OCI-LY1 (cell line): ENCODE results near the gene SCGB1C2.

Experiments
- H2AFZ ChIP-seq: fragments of 200-600 bp; sonication (generic), shearing (Covaris generic); 2 replicates; pipeline ENCODE4 v1.6.0; 2014; ENCODE audit warnings: antibody characterized with exemption, mild to moderate bottlenecking, low read length
- H3F3A ChIP-seq: fragments of 200-600 bp; sonication (generic), shearing (Covaris generic); 2 replicates; pipeline ENCODE4 v1.6.0; 2014; ENCODE audit warnings: mild to moderate bottlenecking, antibody characterized with exemption, low read length, moderate library complexity; ENCODE audit not compliant: insufficient read depth
- H3K27ac ChIP-seq: fragments of 200-600 bp; sonication (generic); 2 replicates; pipeline ENCODE4 v1.5.1; 2014; ENCODE audit warnings: low read length, mixed run types, mild to moderate bottlenecking, low read depth; ENCODE audit not compliant: poor library complexity, severe bottlenecking
- H3K27me3 ChIP-seq: fragments of 200-600 bp; sonication (generic); 2 replicates; pipeline ENCODE4 v1.6.0; 2014; ENCODE audit warnings: antibody characterized with exemption, mild to moderate bottlenecking, low read length, moderate library complexity; ENCODE audit not compliant: insufficient read depth
- H3K36me3 ChIP-seq: fragments of 200-600 bp; sonication (generic); 2 replicates; pipeline ENCODE4 v1.6.1; 2014; ENCODE audit warnings: mild to moderate bottlenecking, antibody characterized with exemption, low read length, moderate library complexity, mixed read lengths; ENCODE audit not compliant: insufficient read depth
- H3K4me1 ChIP-seq: fragments of 200-600 bp; sonication (generic); 2 replicates; pipeline ENCODE4 v1.5.1; 2014; ENCODE audit warnings: mild to moderate bottlenecking, low read length, moderate library complexity; ENCODE audit not compliant: insufficient read depth, severe bottlenecking
- H3K4me2 ChIP-seq: fragments of 200-600 bp; sonication (generic), shearing (Covaris generic); 2 replicates; pipeline ENCODE4 v1.6.1; 2014; ENCODE audit warnings: low read length
- H3K4me3 ChIP-seq: fragments of 200-600 bp; sonication (generic); 2 replicates; pipeline ENCODE4 v1.5.1; 2014; ENCODE audit warnings: low read length, low read depth, mild to moderate bottlenecking, mixed read lengths; ENCODE audit not compliant: poor library complexity, severe bottlenecking
- H3K79me2 ChIP-seq: fragments of 200-600 bp; shearing (Covaris generic); 2 replicates; pipeline ENCODE4 v1.6.1; 2016; ENCODE audit warnings: mixed run types, low read length, mixed read lengths; ENCODE audit not compliant: insufficient read depth
- H3K9ac ChIP-seq: fragments of 200-600 bp; sonication (generic), shearing (Covaris generic); 2 replicates; pipeline ENCODE4 v1.6.1; 2014; ENCODE audit warnings: mild to moderate bottlenecking, low read length, mixed read lengths
- H3K9me2 ChIP-seq: fragments of 200-600 bp; sonication (generic), shearing (Covaris generic); 2 replicates; pipeline ENCODE4 v1.6.1; 2014; ENCODE audit warnings: low read depth, mild to moderate bottlenecking, low read length, mixed read lengths
- H3K9me3 ChIP-seq: fragments of 200-600 bp; shearing (Covaris generic); 2 replicates; pipeline ENCODE4 v1.6.1; 2014; ENCODE audit warnings: low read length, mixed read lengths
- H4K20me1 ChIP-seq: fragments of 200-600 bp; sonication (generic), shearing (Covaris generic); 2 replicates; pipeline ENCODE4 v1.6.0; 2016; ENCODE audit warnings: mild to moderate bottlenecking, low read length; ENCODE audit not compliant: insufficient read depth
- EZH2 ChIP-seq: fragments of 200-600 bp; sonication (generic), shearing (Covaris generic); IDR thresholded peaks from 2 replicates; pipeline ENCODE4 v1.8.0; 2017; ENCODE audit warnings: borderline replicate concordance, mixed run types, mild to moderate bottlenecking, antibody characterized with exemption, low read length, moderate library complexity, mixed read lengths
- TF ChIP-seq, protein P1 (sequence below): fragments of 200-600 bp; sonication (generic), shearing (Covaris generic); IDR thresholded peaks from 2 replicates; pipeline ENCODE4 v1.5.1; 2017; ENCODE audit warnings: mild to moderate bottlenecking, antibody characterized with exemption, low read length, moderate library complexity, mixed read lengths

SCGB1C2 gene

DNA sequence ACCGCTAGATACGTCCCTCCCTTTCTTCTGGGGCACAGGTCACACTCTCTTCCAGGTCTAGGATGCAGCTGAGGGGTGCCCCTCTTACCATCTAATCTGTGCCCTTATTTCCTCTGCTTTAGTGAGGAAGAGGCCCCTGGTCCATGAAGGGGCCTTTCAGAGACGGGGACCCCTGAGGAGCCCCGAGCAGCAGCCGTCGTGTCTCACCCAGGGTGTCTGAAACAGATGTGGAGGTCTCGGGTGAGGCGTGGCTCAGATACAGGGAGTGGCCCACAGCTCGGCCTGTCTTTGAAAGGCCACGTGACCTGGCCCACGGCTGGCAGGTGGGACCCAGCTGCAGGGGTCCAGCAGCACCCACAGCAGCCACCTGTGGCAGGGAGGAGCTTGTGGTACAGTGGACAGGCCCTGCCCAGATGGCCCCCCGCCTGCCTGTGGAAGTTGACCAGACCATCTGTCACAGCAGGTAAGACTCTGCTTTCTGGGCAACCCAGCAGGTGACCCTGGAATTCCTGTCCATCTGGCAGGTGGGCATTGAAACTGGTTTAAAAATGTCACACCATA is 15.6 kb downstream of the SCGB1C2 start:
- no peak overlapping the region for H3K9ac ChIP-seq
- no peak for TF ChIP-seq EZH2
- H3K9me2 ChIP-seq: no peaks in the 10 kb centered on the region
- no peak overlapping the region for H3K4me2 ChIP-seq
- no peak overlapping the region for H3K4me3 ChIP-seq
- H3K4me1 ChIP-seq: no peaks in the 10 kb centered on the region
- H4K20me1 ChIP-seq: no peaks in the 10 kb centered on the region
- no peaks in the 10 kb centered on the region for H3K79me2 ChIP-seq
- H3K9me3 ChIP-seq: no peaks in the 10 kb centered on the region
- H3K27me3 ChIP-seq: no peaks in the 10 kb centered on the region; the same call in 1 of the 2 replicates
- H3F3A ChIP-seq: no peaks in the 10 kb centered on the region
- H3K27ac ChIP-seq: no peak overlapping the region
- H3K36me3 ChIP-seq: no peaks in the 10 kb centered on the region
- no peak overlapping the region for H2AFZ ChIP-seq

DNA sequence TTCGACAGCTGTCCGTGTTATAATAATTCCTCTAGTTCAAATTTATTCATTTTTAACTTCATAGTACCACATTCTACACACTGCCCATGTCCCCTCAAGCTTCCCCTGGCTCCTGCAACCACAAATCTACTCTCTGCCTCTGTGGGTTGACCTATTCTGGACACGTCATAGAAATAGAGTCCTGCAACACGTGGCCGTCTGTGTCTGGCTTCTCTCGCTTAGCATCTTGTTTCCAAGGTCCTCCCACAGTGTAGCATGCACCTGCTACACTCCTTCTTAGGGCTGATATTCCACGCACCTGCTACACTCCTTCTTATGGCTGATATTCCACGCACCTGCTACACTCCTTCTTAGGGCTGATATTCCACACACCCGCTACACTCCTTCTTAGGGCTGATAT is 16.5 kb downstream of the SCGB1C2 start:
- no peak for TF ChIP-seq EZH2
- TF ChIP-seq, protein P1, sequence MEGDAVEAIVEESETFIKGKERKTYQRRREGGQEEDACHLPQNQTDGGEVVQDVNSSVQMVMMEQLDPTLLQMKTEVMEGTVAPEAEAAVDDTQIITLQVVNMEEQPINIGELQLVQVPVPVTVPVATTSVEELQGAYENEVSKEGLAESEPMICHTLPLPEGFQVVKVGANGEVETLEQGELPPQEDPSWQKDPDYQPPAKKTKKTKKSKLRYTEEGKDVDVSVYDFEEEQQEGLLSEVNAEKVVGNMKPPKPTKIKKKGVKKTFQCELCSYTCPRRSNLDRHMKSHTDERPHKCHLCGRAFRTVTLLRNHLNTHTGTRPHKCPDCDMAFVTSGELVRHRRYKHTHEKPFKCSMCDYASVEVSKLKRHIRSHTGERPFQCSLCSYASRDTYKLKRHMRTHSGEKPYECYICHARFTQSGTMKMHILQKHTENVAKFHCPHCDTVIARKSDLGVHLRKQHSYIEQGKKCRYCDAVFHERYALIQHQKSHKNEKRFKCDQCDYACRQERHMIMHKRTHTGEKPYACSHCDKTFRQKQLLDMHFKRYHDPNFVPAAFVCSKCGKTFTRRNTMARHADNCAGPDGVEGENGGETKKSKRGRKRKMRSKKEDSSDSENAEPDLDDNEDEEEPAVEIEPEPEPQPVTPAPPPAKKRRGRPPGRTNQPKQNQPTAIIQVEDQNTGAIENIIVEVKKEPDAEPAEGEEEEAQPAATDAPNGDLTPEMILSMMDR: no peak
- H3K4me3 ChIP-seq: no peak overlapping the region
- H3K9me3 ChIP-seq: no peaks in the 10 kb centered on the region
- no peaks in the 10 kb centered on the region for H3K9me2 ChIP-seq
- H3K4me2 ChIP-seq: no peak overlapping the region
- H3K36me3 ChIP-seq: no peaks in the 10 kb centered on the region
- H3K9ac ChIP-seq: no peak overlapping the region
- no peaks in the 10 kb centered on the region for H3F3A ChIP-seq
- H3K4me1 ChIP-seq: no peaks in the 10 kb centered on the region
- no peaks in the 10 kb centered on the region for H3K79me2 ChIP-seq
- no peaks in the 10 kb centered on the region; the same call in 1 of the 2 replicates for H3K27me3 ChIP-seq
- H3K27ac ChIP-seq: no peak overlapping the region
- no peaks in the 10 kb centered on the region for H4K20me1 ChIP-seq
- no peak overlapping the region for H2AFZ ChIP-seq

DNA sequence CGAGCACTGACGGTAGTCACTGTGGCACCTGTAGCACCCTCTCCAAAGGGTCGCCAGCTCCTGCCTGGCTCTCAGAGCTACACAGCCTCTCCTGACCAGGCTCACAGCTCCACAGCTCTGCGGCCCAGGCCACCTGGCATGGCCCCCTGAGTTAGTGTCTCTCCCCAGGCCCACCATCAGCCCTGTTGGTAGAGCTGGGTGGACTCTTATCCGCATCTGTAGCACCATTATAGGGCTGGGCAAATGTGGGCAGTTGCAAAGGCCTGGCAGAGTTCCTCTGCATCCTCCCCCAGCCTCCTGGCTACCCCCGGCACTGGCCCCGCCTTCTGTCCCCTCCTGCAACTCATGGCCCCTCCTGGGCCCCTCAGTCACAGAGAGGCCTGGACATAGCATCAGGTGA is 18.2 kb downstream of the SCGB1C2 start:
- Histone ChIP-seq H3K9me3 (no peaks in the 10 kb centered on the region), H3K27ac (no peak overlapping the region), H4K20me1 (no peaks in the 10 kb centered on the region), H3F3A (no peaks in the 10 kb centered on the region), H2AFZ (no peak overlapping the region), H3K4me1 (no peaks in the 10 kb centered on the region), H3K79me2 (no peaks in the 10 kb centered on the region), H3K9me2 (no peaks in the 10 kb centered on the region), H3K4me3 (no peak overlapping the region), H3K27me3 (no peaks in the 10 kb centered on the region; the same call in 1 of the 2 replicates), H3K9ac (no peak overlapping the region), H3K36me3 (no peaks in the 10 kb centered on the region), H3K4me2 (no peak overlapping the region)
- TF ChIP-seq EZH2: no peak
- TF ChIP-seq, protein P1: no peak

DNA sequence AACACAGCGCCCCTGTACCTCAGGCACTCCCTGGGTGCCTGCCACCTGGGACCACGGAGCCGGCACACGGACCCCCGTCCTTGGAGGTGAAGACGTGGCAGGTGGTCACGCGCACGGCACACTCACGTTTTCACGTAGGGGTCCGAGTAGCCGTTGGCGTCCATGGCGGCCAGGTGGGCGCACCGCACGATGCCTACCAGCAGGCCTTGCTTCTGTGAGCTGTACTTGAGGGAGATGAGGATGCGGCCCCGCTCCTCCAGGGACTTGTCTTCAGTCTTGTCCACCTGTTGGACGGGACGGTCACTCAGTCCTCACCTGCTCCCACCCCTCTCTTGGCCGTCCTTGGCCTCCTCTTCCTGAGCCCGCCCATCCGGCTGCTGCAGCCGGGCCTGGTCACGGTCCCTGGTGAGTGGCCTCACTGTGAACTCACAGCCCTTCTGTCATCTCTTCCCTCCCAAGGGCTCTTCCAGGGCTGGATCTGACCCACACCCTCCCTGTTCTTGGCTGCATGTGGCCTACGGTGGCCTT is 18.8 kb downstream of the SCGB1C2 start:
- Histone ChIP-seq H2AFZ (no peak overlapping the region), H3K4me2 (no peak overlapping the region), H3K27ac (no peak overlapping the region), H3F3A (no peaks in the 10 kb centered on the region), H3K9ac (no peak overlapping the region), H3K36me3 (no peaks in the 10 kb centered on the region), H3K27me3 (no peaks in the 10 kb centered on the region; the same call in 1 of the 2 replicates), H3K79me2 (no peaks in the 10 kb centered on the region), H3K9me3 (no peaks in the 10 kb centered on the region), H3K4me1 (no peaks in the 10 kb centered on the region), H3K4me3 (no peak overlapping the region), H3K9me2 (no peaks in the 10 kb centered on the region), H4K20me1 (no peaks in the 10 kb centered on the region)
- TF ChIP-seq, protein P1: no peak
- TF ChIP-seq EZH2: no peak
